Measurements from ENCODE around the gene TNNI3K.

DNA sequence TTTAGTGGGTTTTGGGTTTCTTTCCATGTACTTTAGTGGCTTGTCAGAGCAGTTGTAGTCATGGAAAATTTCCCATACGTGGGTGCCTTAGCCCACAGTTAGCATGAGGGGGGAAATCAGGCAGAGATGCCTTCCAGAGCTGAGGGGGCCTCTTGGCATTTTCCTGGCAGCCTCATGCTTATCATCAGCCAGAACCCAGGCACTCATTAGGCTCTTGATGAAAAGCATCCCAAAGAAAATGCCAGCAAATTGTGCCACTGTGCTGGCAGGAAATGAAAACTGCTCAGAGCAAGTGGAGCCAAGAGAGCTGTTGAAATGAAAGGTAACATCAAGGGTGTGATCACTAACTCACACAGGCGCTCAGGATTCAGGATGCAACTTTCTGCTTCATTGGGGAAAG, 128.0 kb downstream of the TNNI3K start:
- no peak for TF ChIP-seq CREB1 (IDR thresholded peaks at IDR 0.05; ENCODE audit: low read depth)
- no peak for TF ChIP-seq CEBPB (IDR thresholded peaks at IDR 0.05; ENCODE audit: borderline replicate concordance in 1 of 2, low read depth in 2 of 2, low read length in 2 of 2)
- TF ChIP-seq, protein P1, sequence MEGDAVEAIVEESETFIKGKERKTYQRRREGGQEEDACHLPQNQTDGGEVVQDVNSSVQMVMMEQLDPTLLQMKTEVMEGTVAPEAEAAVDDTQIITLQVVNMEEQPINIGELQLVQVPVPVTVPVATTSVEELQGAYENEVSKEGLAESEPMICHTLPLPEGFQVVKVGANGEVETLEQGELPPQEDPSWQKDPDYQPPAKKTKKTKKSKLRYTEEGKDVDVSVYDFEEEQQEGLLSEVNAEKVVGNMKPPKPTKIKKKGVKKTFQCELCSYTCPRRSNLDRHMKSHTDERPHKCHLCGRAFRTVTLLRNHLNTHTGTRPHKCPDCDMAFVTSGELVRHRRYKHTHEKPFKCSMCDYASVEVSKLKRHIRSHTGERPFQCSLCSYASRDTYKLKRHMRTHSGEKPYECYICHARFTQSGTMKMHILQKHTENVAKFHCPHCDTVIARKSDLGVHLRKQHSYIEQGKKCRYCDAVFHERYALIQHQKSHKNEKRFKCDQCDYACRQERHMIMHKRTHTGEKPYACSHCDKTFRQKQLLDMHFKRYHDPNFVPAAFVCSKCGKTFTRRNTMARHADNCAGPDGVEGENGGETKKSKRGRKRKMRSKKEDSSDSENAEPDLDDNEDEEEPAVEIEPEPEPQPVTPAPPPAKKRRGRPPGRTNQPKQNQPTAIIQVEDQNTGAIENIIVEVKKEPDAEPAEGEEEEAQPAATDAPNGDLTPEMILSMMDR (IDR thresholded peaks at IDR 0.05 in 2 of 3, conservative IDR thresholded peaks at IDR 0.05 in 1 of 3; ENCODE audit: control insufficient read depth in 2 of 3, extremely low read depth in 1 of 3, insufficient read depth in 1 of 3, low read depth in 3 of 3, low read length in 3 of 3) = no peak
- no peak for TF ChIP-seq EZH2 (IDR thresholded peaks at IDR 0.05; ENCODE audit: borderline replicate concordance, control insufficient read depth, low read depth, low read length)
- no peak for TF ChIP-seq ESRRA (IDR thresholded peaks at IDR 0.05; ENCODE audit: low read length)
- TF ChIP-seq, protein P2, sequence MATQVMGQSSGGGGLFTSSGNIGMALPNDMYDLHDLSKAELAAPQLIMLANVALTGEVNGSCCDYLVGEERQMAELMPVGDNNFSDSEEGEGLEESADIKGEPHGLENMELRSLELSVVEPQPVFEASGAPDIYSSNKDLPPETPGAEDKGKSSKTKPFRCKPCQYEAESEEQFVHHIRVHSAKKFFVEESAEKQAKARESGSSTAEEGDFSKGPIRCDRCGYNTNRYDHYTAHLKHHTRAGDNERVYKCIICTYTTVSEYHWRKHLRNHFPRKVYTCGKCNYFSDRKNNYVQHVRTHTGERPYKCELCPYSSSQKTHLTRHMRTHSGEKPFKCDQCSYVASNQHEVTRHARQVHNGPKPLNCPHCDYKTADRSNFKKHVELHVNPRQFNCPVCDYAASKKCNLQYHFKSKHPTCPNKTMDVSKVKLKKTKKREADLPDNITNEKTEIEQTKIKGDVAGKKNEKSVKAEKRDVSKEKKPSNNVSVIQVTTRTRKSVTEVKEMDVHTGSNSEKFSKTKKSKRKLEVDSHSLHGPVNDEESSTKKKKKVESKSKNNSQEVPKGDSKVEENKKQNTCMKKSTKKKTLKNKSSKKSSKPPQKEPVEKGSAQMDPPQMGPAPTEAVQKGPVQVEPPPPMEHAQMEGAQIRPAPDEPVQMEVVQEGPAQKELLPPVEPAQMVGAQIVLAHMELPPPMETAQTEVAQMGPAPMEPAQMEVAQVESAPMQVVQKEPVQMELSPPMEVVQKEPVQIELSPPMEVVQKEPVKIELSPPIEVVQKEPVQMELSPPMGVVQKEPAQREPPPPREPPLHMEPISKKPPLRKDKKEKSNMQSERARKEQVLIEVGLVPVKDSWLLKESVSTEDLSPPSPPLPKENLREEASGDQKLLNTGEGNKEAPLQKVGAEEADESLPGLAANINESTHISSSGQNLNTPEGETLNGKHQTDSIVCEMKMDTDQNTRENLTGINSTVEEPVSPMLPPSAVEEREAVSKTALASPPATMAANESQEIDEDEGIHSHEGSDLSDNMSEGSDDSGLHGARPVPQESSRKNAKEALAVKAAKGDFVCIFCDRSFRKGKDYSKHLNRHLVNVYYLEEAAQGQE (IDR thresholded peaks at IDR 0.05; ENCODE audit: low read depth, low read length) = no peak
- TF ChIP-seq SIN3A (IDR thresholded peaks at IDR 0.05; ENCODE audit: low read depth, low read length) = no peak
- TF ChIP-seq NR2F1 (conservative IDR thresholded peaks at IDR 0.05) = no peak
- no peak for TF ChIP-seq RAD21 (IDR thresholded peaks at IDR 0.05; ENCODE audit: insufficient read depth, low read depth, low read length)
- TF ChIP-seq, protein P3, sequence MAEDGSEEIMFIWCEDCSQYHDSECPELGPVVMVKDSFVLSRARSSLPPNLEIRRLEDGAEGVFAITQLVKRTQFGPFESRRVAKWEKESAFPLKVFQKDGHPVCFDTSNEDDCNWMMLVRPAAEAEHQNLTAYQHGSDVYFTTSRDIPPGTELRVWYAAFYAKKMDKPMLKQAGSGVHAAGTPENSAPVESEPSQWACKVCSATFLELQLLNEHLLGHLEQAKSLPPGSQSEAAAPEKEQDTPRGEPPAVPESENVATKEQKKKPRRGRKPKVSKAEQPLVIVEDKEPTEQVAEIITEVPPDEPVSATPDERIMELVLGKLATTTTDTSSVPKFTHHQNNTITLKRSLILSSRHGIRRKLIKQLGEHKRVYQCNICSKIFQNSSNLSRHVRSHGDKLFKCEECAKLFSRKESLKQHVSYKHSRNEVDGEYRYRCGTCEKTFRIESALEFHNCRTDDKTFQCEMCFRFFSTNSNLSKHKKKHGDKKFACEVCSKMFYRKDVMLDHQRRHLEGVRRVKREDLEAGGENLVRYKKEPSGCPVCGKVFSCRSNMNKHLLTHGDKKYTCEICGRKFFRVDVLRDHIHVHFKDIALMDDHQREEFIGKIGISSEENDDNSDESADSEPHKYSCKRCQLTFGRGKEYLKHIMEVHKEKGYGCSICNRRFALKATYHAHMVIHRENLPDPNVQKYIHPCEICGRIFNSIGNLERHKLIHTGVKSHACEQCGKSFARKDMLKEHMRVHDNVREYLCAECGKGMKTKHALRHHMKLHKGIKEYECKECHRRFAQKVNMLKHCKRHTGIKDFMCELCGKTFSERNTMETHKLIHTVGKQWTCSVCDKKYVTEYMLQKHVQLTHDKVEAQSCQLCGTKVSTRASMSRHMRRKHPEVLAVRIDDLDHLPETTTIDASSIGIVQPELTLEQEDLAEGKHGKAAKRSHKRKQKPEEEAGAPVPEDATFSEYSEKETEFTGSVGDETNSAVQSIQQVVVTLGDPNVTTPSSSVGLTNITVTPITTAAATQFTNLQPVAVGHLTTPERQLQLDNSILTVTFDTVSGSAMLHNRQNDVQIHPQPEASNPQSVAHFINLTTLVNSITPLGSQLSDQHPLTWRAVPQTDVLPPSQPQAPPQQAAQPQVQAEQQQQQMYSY (CRISPR knock-in tag; IDR thresholded peaks at IDR 0.05) = no peak

Data from GM12878 (cell line).